ENCODE measurements around the gene ENOSF1.

GRCh38 chr18:697012-697411, 15.4 kb downstream of the ENOSF1 start:
- no peak for TF ChIP-seq POLR2A (IDR thresholded peaks at IDR 0.05; ENCODE audit: low read length)
- no peak for TF ChIP-seq GATA1 (IDR thresholded peaks at IDR 0.05; ENCODE audit: low read depth, low read length)
